Measurements from ENCODE around the gene RIC1.

DNA sequence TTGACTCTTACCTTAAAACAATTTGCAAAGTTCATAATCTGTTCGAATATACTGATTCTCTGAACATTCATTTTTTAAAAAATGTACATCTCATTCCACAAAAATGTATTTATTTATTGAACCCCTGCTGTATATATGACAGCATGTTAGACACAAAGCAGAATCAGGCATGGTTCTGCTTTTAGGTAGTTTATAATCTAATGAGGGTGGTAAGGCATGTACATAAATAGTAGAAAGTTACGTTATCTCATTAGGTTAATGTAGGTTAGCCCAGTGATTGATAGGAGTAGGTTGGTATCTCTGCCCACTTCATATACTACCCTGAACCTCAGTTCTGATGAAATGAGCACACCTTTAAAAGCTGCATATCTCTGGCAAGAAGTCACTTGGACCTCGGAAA, 114.2 kb downstream of the RIC1 start:
- TF ChIP-seq FOXK2 (IDR thresholded peaks at IDR 0.05), result no peak
- no peak for TF ChIP-seq SP1 (IDR thresholded peaks at IDR 0.05)
- TF ChIP-seq FOXM1 (IDR thresholded peaks at IDR 0.05; ENCODE audit: borderline replicate concordance), result no peak
- TF ChIP-seq BHLHE40 (IDR thresholded peaks at IDR 0.05; ENCODE audit: borderline replicate concordance), result no peak
- TF ChIP-seq HDGF (IDR thresholded peaks at IDR 0.05; ENCODE audit: borderline replicate concordance), result no peak
- no peak for TF ChIP-seq NFRKB (IDR thresholded peaks at IDR 0.05)
- TF ChIP-seq FOXA1 (IDR thresholded peaks at IDR 0.05), result no peak
- TF ChIP-seq PKNOX1 (IDR thresholded peaks at IDR 0.05), result no peak
- no peak for TF ChIP-seq CTBP1 (IDR thresholded peaks at IDR 0.05; ENCODE audit: borderline replicate concordance)
- no peak for TF ChIP-seq TARDBP (IDR thresholded peaks at IDR 0.05)
- no peak for TF ChIP-seq LEF1 (IDR thresholded peaks at IDR 0.05; ENCODE audit: borderline replicate concordance)

Measured in HEK293T (cell line).